ENCODE measurements around the gene EHD1.

EHD1 gene

DNA sequence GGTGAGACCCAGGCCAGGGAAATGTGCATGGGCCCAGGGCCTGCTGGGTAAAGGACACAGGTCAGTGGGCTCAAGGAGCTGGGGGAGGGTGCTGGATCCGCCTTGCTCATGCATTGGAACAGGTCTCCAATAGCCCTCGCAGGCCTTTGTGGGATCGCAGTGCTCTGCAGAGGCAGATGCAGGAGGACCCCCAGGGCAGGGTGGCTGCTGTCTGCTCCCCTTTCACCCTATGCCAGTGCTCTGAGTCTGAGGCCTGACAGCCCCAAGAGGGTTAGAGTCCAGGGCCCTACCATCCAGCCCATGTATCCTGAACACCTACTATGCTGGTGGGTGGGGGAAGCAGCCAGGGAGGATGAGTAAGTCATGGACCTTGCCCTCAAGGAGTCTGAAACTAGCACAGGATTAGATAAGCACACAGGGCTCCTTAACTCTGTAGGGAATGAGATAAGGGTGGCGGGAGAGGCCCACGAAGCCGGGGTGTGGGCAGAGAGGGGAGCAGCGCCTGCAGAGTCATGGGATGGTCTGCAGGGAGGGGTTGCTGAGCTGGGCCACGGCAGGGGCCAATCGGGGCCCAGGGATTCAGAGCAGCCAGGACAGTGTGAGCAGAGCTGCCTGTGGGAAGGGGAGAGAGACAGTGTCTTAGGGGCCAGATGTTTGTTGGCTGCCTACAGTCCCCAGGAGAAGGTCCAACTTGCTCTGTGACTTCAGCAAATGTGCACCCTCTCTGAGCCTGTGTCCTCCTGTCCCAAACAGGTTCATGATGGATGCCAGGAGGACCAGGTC, 10.5 kb upstream of the EHD1 start:
- DNase-seq = no peak

- no peak for DNase-seq
These were observed 9.9 kb upstream of the EHD1 start for GRCh38 chr11:64888406-64888728.

GRCh38 chr11:64887757-64888405, 9.5 kb upstream of the EHD1 start:
- DNase-seq = peak; percentile 87

GRCh38 chr11:64887234-64887756, 8.9 kb upstream of the EHD1 start:
- DNase-seq = no peak

GRCh38 chr11:64885367-64886286, 7.2 kb upstream of the EHD1 start:
- no peak for DNase-seq

DNA sequence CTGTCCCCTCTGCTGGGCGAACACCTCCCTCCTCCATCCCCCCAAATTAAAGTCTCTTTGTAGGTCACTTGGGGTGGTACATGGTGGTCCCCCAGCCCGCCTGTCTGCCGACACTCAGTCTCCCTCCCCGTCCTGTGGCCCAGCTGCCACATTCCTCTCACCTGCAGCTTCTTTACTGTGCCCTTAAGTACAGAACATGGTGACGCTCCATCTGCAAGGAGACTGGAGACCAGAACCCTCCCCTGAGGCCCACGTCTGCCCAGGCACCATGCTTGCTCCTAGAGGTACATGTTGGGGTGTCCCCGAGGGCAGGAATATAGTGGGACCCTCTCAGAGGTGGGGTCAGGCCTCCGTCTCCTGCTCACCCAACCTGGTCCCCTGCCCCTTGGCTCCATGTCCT, 5.6 kb upstream of the EHD1 start:
- DNase-seq = no peak

DNA sequence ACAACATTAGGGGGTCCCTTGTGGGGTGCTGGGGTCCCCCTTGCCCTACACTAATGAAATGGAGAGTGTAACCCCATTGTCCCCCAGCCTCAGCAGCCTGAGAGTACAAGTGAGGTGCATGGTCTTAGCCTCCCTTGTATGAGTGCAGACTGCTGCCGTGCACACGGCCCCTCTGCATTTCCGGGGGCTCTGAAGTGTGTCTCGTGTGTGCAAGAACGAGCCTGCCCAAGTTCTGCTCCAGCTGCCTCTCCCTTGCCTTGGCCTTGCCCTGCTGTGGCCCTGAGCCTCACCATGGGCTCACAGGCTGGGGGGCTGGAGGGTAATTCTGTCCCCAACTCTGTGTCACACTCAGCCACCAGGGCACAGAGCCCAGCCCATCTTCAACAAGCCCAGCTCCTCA, 5.2 kb upstream of the EHD1 start:
- DNase-seq = no peak

GRCh38 chr11:64882243-64882642, 3.8 kb upstream of the EHD1 start:
- DNase-seq = no peak

DNA sequence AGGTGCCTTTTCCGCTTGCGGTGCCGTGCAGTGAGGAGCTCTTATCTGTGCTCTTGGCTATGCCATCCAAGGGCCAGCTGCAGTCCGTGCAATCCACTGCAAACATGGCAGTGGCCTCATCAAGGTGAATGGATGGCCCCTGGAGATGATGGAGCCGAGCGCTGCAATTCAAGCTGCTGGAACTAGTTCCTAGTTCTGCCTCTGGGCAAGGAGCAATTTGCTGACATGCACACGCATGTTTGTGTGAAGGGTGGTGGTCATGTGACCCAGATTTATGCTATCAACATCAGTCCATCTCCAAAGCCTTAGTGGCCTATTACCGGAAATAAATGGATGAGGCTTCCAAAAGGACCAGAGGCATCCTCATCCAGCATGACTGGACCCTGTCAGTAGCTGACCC, 3.1 kb upstream of the EHD1 start:
- peak; percentile 48 for DNase-seq

DNA sequence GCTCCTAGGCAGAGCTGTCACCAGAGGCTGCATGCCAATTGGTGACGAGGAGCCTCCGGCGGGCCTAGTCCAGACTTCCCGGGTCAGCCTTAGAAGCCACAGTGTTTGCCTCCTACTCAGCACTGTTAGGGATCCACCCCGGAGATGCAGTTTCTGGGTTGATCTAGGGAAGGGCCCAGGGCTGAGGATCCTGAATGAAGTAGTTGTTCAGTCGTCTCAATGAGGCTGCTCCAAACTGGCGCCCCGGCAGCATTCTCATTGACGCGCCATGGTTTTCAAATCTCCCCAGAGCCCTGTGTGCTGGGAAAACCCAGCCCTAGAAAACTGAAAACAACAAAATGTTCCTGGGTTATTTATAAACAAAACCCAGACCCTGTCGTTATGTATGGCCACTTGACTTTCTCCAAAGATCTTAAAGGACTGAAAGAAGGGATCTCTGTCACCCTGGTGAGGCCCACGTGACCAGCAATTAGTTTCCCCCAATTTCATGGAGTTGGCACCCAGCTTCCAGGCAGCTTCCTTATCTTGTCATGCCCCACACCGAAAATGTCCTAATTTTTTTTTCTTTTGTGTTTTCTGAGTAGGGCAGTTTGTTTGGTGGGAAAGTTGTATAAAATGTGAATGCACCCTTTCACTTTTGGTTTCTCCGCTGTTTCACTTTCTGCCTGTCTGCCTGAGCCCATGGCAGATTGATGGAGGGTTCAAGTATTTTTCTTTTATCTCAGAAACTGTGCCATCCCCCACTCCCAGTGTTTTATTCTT, 2.0 kb upstream of the EHD1 start:
- DNase-seq = no peak

- no peak for DNase-seq
These were observed 951 bp upstream of the EHD1 start for GRCh38 chr11:64879244-64879900.

GRCh38 chr11:64878223-64878493, 263 bp downstream of the EHD1 start:
- DNase-seq = no peak

DNA sequence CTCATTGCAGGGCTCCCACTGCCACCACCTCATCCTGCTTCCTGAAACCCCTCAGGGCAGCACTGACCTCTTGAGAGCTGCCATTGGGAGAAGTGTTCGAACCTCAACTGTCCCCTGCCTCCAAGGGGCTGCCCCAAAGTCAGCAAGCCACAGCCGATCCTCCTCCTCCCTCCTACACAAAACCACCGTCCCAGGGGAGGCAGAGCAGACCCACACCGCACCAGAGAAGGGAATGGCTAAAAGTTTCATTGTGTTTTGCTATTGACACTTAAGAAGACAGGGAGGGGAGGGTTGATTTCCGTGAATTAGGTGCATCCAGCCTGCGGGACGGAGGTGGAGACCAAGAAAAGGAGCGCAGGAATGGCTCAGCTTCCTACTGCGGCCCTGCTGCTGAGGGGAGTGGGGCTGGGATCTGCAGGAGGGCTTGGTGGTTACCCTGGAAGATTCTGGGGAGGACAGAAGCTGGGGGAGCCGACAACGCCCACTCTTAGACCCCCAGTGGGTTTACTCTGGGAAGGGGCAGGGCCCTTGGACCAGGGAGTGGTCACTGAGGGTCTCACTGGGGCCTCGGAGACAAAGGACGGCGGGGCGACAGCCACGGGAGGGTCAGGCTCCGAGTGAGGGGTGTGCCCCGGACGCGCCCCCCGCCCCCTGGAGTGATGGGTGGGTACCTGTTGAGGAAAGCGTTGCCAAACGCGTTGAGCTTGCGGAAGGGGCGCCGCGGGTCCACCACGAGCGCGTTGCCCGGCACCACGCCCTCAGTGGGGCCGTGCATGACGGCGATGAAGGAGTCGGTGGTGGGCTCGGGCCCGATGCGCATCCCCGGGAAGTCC, 815 bp downstream of the EHD1 start:
- no peak for DNase-seq

- peak; percentile 68 for DNase-seq
These were observed 1.5 kb downstream of the EHD1 start for GRCh38 chr11:64876835-64877341.

GRCh38 chr11:64876229-64876750, 2.1 kb downstream of the EHD1 start:
- no peak for DNase-seq

DNA sequence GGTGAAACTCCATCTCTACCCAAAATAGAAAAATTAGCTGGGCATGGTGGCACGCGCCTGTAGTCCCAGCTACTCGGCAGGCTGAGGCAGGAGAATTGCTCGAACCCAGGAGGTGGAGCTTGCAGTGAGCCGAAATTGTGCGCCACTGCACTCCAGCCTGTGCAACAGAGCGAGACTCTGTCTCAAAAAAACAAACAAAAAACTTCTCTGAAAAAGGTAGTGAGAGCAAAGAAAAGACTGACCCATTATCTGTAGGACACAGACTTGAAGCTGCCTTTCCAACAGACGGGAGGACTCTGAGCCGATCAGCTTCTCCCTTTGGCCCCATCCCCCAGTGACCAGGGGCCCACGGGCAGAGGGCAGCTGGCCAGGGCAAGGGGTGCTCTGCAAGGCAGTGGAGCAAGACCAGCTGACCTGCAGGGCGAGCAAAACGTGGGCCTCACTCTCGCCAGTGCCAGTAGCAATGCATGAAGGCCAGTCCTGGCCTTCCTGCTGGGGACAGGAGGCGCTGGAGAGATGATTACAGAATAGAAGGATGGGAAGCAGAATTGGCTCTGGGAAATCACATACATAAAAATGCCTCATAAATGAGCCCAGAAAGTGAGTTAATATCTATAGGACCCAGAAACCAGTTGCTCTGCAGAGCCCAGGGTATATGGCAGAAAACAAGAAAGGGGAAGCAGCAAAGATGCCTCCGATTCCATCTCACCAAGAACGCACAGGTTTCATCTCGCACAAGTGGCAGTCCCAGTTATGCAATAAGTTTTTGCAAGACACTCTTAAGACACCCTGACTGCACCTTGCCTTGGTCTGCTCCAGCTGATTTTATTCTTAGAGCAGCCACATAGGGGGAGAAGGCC, 2.8 kb downstream of the EHD1 start:
- DNase-seq = no peak

- peak; percentile 50 for DNase-seq
These were observed 3.8 kb downstream of the EHD1 start for GRCh38 chr11:64874308-64875240.

GRCh38 chr11:64872790-64873488, 5.5 kb downstream of the EHD1 start:
- no peak for DNase-seq
